Upper lobe of right lung (tissue), 1 donor: ENCODE results near the gene PPIF. TPM values are rescaled to one million over a fixed set of nuclear protein-coding genes. Genes with fewer than 3 reads are reported as not detected.
A peak's percentile ranks its signal among the peaks of the same experiment; 100 is the strongest.

ENCODE experiments used
- ATAC-seq: fragments of 200-7000 bp; cut with Tn5 transposase; one replicate; pipeline ENCODE4 v1.9.1; 2020; ENCODE audit warnings: mild to moderate bottlenecking, moderate library complexity
- DNase-seq: peaks from one replicate; pipeline ENCODE4 v3.0.0-alpha.2; 2020
- H3K27ac ChIP-seq: fragments of 200-600 bp; one replicate; pipeline ENCODE4 v1.8.0; 2022
- H3K27me3 ChIP-seq: fragments of 200-600 bp; one replicate; pipeline ENCODE4 v1.8.0; 2022; ENCODE audit warnings: mild to moderate bottlenecking
- H3K36me3 ChIP-seq: fragments of 200-600 bp; one replicate; pipeline ENCODE4 v1.8.0; 2022
- H3K4me1 ChIP-seq: fragments of 200-600 bp; one replicate; pipeline ENCODE4 v1.8.0; 2022
- H3K4me3 ChIP-seq: fragments of 200-600 bp; one replicate; pipeline ENCODE4 v1.8.0; 2022; ENCODE audit warnings: mild to moderate bottlenecking
- H3K9me3 ChIP-seq: fragments of 200-600 bp; one replicate; pipeline ENCODE4 v1.8.0; 2022
- CTCF ChIP-seq: fragments of 200-600 bp; IDR thresholded peaks from one replicate; pipeline ENCODE4 v1.8.0; 2022; ENCODE audit warnings: antibody characterized with exemption
- intact Hi-C: fragments of 100-400 bp; cut with DNase I; formaldehyde crosslinking; loops from one replicate; pipeline ENCODE4 v1.11.0; 2022
- total RNA-seq: library from RNA; stranded (reverse); fragmentation: NEBNext Ultra II Directional; extraction: Animal tissue kit (Norgen Biotek cat#: 25700); gene quantifications from one replicate; pipeline ENCODE4 v1.2.1, GENCODE V29; 2021
- donor health status: DM: no; HTN: yes; CAD: no; lungs with severe emphysema.

PPIF gene
- total RNA-seq, 1 donor from 2014 or later = 30.7 TPM

DNA sequence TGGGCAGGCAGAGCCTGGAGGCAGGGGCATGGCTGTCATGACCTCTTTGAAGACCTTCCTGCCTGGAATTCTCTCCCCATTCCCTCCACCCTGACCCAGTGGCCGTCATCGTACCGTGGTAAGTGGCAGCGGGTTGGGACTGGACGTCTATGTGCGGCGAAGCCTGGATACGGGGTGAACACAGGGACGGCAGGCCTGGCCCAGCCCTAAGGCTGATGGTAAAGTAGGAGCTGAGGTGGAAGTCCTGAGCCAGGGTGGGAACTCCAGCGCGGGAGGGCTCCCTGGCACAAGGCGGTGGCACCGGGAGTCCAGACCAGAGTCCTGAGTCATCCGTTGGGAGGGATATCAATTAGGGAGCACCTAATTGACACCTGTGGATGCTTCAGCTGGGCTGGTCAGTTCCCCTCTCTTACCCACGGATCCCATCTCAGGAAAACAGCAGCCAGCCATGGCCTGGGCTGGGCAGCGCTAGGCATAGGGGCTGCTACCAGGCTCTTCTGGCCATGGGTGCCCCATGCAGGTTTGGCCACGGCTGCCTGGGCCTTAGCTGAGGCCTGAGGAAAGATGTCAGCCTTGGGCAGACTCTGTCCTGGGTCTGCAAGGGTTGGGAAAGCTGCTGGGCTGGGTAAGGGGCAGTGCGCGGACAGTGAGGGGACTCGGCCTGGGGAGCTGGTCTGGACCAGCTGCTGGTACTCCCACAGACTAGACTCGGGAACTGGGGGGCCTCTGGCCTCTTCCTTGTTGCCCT lies 3.3 kb downstream of the PPIF start:
- intact Hi-C loops = no loop called here
- TF ChIP-seq CTCF = no peak
- peaks cover 20% of the 10 kb centered on the region for H3K4me1 ChIP-seq
- H3K36me3 ChIP-seq = peaks cover 61% of the 10 kb centered on the region
- no peaks in the 10 kb centered on the region for H3K27me3 ChIP-seq
- no peak for ATAC-seq
- no peak overlapping the region for H3K4me3 ChIP-seq
- no peaks in the 10 kb centered on the region for H3K9me3 ChIP-seq
- DNase-seq = no peak
- H3K27ac ChIP-seq = no peak overlapping the region

- no peaks in the 10 kb centered on the region for H3K9me3 ChIP-seq
- H3K4me3 ChIP-seq = no peak overlapping the region
- intact Hi-C loops = no loop called here
- H3K27me3 ChIP-seq = no peaks in the 10 kb centered on the region
- ATAC-seq (no peak), DNase-seq (no peak)
- no peak overlapping the region for H3K27ac ChIP-seq
- H3K4me1 ChIP-seq = peaks cover 20% of the 10 kb centered on the region
- H3K36me3 ChIP-seq = peaks cover 61% of the 10 kb centered on the region
- no peak for TF ChIP-seq CTCF
Observed at GRCh38 chr10:79351332-79351731, 4.1 kb downstream of the PPIF start.

DNA sequence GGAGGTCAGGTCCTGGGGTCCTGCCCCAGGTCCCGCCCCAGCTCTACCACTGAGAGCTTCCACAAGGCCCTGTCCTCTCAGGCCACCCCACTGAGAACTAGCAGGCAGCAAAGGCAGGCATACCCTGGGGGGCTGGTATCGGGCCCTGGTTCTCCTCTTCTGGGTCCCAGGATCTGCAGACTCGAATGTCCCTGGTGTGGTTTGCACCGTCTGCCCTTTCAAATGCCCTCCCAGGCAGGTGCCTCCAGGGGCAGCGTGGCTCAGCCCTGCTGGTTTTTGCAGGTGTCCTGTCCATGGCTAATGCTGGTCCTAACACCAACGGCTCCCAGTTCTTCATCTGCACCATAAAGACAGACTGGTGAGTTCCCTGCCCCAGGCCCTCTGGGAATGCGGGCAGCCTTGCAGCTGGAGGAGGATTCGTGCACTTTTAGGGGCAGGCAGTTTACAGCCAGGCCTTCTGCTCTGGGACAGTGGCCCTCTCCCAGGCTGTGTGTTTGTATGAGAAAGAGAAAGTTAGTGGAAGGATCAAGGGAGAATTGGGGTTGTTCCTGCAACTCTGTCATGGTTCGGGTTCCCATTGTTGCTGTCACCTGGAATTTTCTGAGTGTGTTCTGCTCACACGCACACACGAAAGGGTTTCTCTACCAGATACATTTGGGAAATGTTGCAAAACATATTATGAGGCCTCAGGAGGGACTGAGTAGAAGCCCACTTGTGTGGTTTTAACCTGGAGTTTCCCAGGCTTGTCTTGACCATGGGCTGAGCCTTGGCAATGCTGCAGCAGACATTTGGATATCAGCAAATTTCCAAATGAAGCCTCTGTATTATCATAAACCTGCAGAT lies 5.0 kb downstream of the PPIF start:
- no peak overlapping the region for H3K27ac ChIP-seq
- TF ChIP-seq CTCF = no peak
- no peak for ATAC-seq
- H3K27me3 ChIP-seq = no peaks in the 10 kb centered on the region
- DNase-seq = no peak
- intact Hi-C loops = no loop called here
- H3K9me3 ChIP-seq = no peaks in the 10 kb centered on the region
- H3K36me3 ChIP-seq = peaks cover 61% of the 10 kb centered on the region
- peaks cover 13% of the 10 kb centered on the region for H3K4me1 ChIP-seq
- H3K4me3 ChIP-seq = no peak overlapping the region

- no peak for TF ChIP-seq CTCF
- intact Hi-C loops = no loop called here
- no peak overlapping the region for H3K4me3 ChIP-seq
- H3K4me1 ChIP-seq = peaks cover 13% of the 10 kb centered on the region
- ATAC-seq (peak; percentile 32), DNase-seq (no peak)
- no peak overlapping the region for H3K27ac ChIP-seq
- H3K9me3 ChIP-seq = no peaks in the 10 kb centered on the region
- H3K27me3 ChIP-seq = no peaks in the 10 kb centered on the region
- peaks cover 61% of the 10 kb centered on the region for H3K36me3 ChIP-seq
Observed at GRCh38 chr10:79353000-79353406, 5.7 kb downstream of the PPIF start.

DNA sequence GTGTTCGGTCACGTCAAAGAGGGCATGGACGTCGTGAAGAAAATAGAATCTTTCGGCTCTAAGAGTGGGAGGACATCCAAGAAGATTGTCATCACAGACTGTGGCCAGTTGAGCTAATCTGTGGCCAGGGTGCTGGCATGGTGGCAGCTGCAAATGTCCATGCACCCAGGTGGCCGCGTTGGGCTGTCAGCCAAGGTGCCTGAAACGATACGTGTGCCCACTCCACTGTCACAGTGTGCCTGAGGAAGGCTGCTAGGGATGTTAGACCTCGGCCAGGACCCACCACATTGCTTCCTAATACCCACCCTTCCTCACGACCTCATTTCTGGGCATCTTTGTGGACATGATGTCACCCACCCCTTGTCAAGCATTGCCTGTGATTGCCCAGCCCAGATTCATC lies 6.5 kb downstream of the PPIF start:
- no peak overlapping the region for H3K4me3 ChIP-seq
- H3K9me3 ChIP-seq = no peaks in the 10 kb centered on the region
- no peak for TF ChIP-seq CTCF
- peaks cover 61% of the 10 kb centered on the region for H3K36me3 ChIP-seq
- H3K27ac ChIP-seq = no peak overlapping the region
- DNase-seq (no peak), ATAC-seq (no peak)
- H3K27me3 ChIP-seq = no peaks in the 10 kb centered on the region
- intact Hi-C loops = no loop called here
- H3K4me1 ChIP-seq = peaks cover 9% of the 10 kb centered on the region
